ENCODE data around the gene NHS. TPM values are rescaled to one million over a fixed set of nuclear protein-coding genes. Genes with fewer than 3 reads are reported as not detected.

The NHS gene
- total and polyA plus RNA-seq, 2 of the 4 experiments (the other 2 are of a cell fraction): 0.36 to 0.90 TPM

GRCh38 chrX:17380221-17380620, 5.2 kb downstream of the NHS start:
- Histone ChIP-seq H3K27ac (ENCODE audit: insufficient read depth, low read length) (no peak overlapping the region), H2BK120ac (ENCODE audit: low read depth, low read length) (no peak overlapping the region), H4K20me1 (ENCODE audit: insufficient read depth, low read length) (no peaks in the 10 kb centered on the region; the same call in 1 of the 2 replicates), H3K9me1 (ENCODE audit: insufficient read depth, low read length) (no peaks in the 10 kb centered on the region), H3K14ac (replicated peaks; ENCODE audit: low read depth, low read length) (no peak overlapping the region), H4K8ac (ENCODE audit: low read depth in 2 of 2, low read length in 2 of 2) (no peak overlapping the region), H3K4me1 (ENCODE audit: control insufficient read depth, insufficient read depth, low read length) (no peaks in the 10 kb centered on the region), H3K9me3 (ENCODE audit: control insufficient read depth, insufficient read depth, low read length) (0 out of 2 replicates have a peak, but pooled peaks cover 2% of the 10 kb centered on the region), H3K9ac (ENCODE audit: low read depth, low read length) (no peak overlapping the region), H3K4ac (ENCODE audit: low read depth, low read length) (no peak overlapping the region), H4K5ac (ENCODE audit: low read depth, low read length) (no peak overlapping the region), H2BK20ac (ENCODE audit: low read depth, low read length) (no peak overlapping the region), H3K27me3 (ENCODE audit: control insufficient read depth, insufficient read depth, low read length) (no peaks in the 10 kb centered on the region; the same call in 1 of the 2 replicates), H3K4me3 (ENCODE audit: insufficient read depth, low read depth, low read length) (no peak overlapping the region), H2BK5ac (ENCODE audit: low read depth, low read length, poor library complexity, severe bottlenecking) (no peak overlapping the region), H2AK5ac (ENCODE audit: low read depth, low read length) (no peak overlapping the region), H2BK15ac (ENCODE audit: low read depth, low read length) (no peak overlapping the region), H2AFZ (replicated peaks; ENCODE audit: low read length, poor library complexity) (no peak overlapping the region), H3K23ac (ENCODE audit: low read depth, low read length) (no peak overlapping the region), H4K91ac (ENCODE audit: insufficient read depth, low read depth, low read length) (no peak overlapping the region), H3K79me1 (ENCODE audit: low read depth in 1 of 2, low read length in 2 of 2) (peaks cover 0 to 2% of the 10 kb centered on the region in 2 experiments; a peak in 1 of 4 replicates), H3K36me3 (ENCODE audit: control insufficient read depth, insufficient read depth, low read length) (no peaks in the 10 kb centered on the region), H3K18ac (ENCODE audit: low read depth, low read length) (no peak overlapping the region), H3K56ac (ENCODE audit: extremely low read depth, insufficient read depth, low read length) (no peak overlapping the region), H2AK9ac (replicated peaks; ENCODE audit: low read depth, low read length, poor library complexity) (no peak overlapping the region), H3K4me2 (ENCODE audit: low read depth, low read length) (no peak overlapping the region)
- POLR2A ChIA-PET (ENCODE audit: unreplicated experiment): no interaction called here
- BruUV-seq (replicated peaks): no TSS peak
- no peak for DNase-seq
- TF ChIP-seq MAFK (IDR thresholded peaks at IDR 0.05; ENCODE audit: low read depth, low read length) (no peak), RAD21 (IDR thresholded peaks at IDR 0.05; ENCODE audit: low read length) (no peak), BHLHE40 (IDR thresholded peaks at IDR 0.05; ENCODE audit: low read depth, low read length) (no peak), SMC3 (IDR thresholded peaks at IDR 0.05; ENCODE audit: low read depth, low read length) (no peak), CTCF (conservative IDR thresholded peaks at IDR 0.05; ENCODE audit: low read depth, low read length) (no peak), RFX5 (IDR thresholded peaks at IDR 0.05; ENCODE audit: low read depth, low read length) (no peak), USF2 (IDR thresholded peaks at IDR 0.05; ENCODE audit: low read depth, low read length) (no peak), MXI1 (IDR thresholded peaks at IDR 0.05; ENCODE audit: borderline replicate concordance, low read depth, low read length) (no peak)
- TF ChIP-seq, protein P1, sequence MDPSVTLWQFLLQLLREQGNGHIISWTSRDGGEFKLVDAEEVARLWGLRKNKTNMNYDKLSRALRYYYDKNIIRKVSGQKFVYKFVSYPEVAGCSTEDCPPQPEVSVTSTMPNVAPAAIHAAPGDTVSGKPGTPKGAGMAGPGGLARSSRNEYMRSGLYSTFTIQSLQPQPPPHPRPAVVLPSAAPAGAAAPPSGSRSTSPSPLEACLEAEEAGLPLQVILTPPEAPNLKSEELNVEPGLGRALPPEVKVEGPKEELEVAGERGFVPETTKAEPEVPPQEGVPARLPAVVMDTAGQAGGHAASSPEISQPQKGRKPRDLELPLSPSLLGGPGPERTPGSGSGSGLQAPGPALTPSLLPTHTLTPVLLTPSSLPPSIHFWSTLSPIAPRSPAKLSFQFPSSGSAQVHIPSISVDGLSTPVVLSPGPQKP (IDR thresholded peaks at IDR 0.05; ENCODE audit: borderline replicate concordance, low read depth, low read length): no peak
- in situ Hi-C loops (cut with MboI; ENCODE audit: low sequenced_read_pairs): no loop called here
- intact Hi-C loops (cut with micrococcal nuclease): no loop called here
- no peak for ATAC-seq (ENCODE audit: low read depth)
- dilution Hi-C loops (cut with HindIII; ENCODE audit: low sequenced_read_pairs, unreplicated experiment): no loop called here
- CTCF ChIA-PET: no interaction called here
- 91% methylated on average over 5 of the region's 9 CpGs; no CpG with 5 or more reads in 1 of the 2 experiments for WGBS, 2 experiments (ENCODE audit: extremely low coverage in 2 of 2, insufficient read length in 1 of 2)
